UCSD-AML1 (cell line): ENCODE measurements around the gene TFAP2D.

ENCODE experiments used
- DNase-seq: peaks from one replicate; lab custom pipeline; 2025; ENCODE audit not compliant: unreplicated experiment; lab: John Stamatoyannopoulos, UW

The TFAP2D gene

DNA sequence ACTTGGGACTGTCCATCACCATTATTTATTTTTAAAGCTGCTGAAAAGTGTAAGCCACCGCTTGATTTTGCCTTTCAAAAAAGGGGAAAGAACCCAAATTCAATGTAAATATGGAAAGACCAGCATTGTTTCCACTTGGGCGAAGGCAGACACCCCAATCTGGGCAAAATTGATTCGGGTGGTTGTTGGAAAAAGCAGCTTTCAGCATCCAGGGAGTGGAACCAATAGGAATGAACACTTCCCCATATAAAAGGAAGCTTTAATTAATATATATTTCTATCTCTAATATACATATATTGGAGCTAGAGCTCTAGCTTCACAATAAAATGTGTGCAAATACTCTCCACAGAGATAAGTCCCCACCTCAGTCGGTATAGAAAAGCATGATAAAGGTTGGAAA is at the start of gene TFAP2D:
Gene TFAP2D (plus strand): TSS at position 301 of the 400 bp plus-strand sequence. CDS start 530 bp downstream, outside the sequence.
- no peak for DNase-seq

GRCh38 chr6:50663806-50664205 is 49.5 kb upstream of the TFAP2D start:
- no peak for DNase-seq

DNA sequence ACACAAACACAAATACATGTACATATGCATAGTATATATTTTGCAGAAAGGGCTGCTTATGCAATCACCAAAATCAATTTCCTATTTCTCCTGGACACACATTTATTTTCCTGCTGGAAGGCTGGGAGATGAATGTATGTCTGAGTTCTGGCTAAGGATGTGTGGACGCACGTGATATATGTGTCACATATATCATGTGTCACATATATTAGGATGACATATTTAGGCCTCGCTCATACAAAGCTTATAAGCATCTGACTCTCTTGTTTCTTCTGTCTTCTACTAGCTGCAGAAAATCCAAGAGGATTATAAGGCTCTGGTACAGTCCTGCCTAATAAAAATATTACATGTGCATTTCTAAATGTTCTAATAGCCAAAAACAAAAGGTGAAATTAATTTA is 47.2 kb upstream of the TFAP2D start:
- DNase-seq, result no peak

GRCh38 chr6:50681213-50681824 is 32.0 kb upstream of the TFAP2D start:
- DNase-seq, result no peak

GRCh38 chr6:50689210-50689609 is 24.1 kb upstream of the TFAP2D start:
- no peak for DNase-seq

GRCh38 chr6:50691814-50692495 is 21.4 kb upstream of the TFAP2D start:
- no peak for DNase-seq

- DNase-seq, result no peak
Measured at GRCh38 chr6:50698546-50698945, 14.8 kb upstream of the TFAP2D start.

DNA sequence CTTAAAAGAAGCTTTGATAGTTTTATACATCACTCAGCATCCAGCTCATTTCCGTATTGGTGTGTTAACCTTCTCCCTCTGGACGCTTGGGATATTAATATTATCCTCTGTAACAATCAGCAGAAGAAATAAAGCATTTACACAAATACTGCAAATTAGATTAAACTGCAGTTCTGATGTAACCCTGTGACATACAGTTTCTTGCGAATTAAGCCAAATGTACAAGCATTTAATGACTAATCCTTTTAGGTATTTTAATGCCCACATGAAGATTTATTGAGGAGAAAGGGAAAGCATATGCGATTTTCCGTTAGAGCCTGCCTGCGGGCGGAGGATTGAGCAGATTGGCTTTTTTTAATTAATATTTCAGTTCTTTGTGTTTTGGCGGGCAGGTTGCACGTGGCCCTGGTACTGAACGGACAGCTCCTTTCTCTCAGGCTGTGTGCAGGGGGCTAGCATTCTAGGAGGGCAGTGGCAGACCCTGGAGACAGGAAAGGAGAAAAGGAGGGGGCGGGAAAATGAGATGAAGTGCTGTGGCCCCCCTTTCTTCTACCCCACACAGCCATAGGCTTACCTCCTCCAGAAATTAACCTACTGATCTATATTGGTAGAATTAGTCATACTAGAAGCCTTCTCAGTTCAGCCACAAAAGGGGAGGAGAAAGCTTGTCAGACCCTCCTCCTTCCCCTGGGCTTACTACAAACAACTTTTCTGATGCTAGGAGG is 14.1 kb upstream of the TFAP2D start:
- peak; percentile 6 for DNase-seq

DNA sequence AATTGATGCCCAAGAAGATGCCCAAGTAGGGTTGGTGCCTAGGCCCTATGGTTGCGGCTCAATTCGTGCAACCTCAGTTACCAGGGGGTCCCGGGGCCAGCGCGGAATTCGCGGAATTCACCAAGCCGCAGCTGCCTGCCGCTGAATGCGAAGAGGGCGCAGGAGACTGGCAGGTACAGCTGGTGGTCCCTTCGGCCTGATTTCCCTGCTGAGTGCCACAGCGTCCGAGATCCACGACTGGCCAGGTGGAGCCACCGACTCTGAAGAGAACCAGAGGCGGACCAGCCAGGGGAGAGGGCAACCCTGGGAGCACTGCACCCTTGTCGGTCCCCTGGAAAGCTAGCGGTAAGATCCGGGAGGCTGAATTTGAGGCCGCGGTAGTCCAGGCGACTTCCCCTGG is 6.8 kb upstream of the TFAP2D start:
- DNase-seq, result no peak

- DNase-seq, result no peak
Measured at GRCh38 chr6:50707191-50707590, 6.1 kb upstream of the TFAP2D start.

- no peak for DNase-seq
Measured at GRCh38 chr6:50707652-50708300, 5.5 kb upstream of the TFAP2D start.

GRCh38 chr6:50708664-50709365 is 4.5 kb upstream of the TFAP2D start:
- DNase-seq, result no peak

- DNase-seq, result no peak
Measured at GRCh38 chr6:50709366-50709734, 4.0 kb upstream of the TFAP2D start.

- no peak for DNase-seq
Measured at GRCh38 chr6:50711686-50712085, 1.6 kb upstream of the TFAP2D start.

DNA sequence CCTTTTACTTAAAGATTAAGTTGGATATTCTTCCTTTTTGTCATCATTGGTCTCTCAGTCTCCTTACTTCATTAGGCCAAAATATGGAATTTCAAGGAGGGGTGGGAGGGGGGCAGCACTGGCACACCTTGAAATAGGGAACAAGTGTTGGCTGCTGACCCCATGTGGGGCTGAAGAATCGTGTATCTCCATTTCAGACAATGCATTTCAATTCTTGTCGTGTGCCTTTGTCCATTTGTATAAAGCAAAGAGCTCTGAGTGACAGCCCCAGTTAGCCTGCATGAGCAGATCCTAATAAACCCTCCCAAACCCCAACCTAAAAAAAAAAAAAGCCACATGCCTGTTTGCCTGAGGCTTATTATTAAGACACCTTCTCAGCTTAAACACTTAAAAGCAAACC is 1.0 kb upstream of the TFAP2D start:
- DNase-seq, result no peak

DNA sequence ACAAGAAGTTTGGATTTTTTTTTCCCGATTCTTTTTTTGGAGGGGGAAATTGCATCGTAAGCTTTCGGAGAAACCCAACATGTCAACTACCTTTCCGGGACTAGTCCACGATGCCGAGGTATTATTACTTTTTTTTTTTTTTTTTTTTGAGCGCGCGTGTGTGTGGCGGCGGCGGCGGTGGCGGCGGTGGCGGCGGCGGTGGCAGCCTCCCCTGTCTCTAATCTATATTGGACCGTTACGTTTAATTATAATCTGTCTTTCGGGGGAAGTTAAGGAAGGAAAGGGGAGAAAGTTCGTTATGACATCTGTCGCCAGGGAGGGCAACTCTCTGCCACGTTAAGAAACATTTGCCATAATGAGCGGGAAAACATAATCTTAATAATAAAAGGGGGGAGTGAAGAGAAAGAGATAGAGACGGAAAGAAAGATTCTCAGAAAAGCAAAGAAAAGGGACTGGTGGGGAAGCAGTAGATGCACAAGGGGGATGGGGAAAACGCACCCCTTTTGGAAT is 706 bp downstream of the TFAP2D start:
- DNase-seq, result no peak

- DNase-seq, result no peak
Measured at GRCh38 chr6:50714487-50715379, 1.4 kb downstream of the TFAP2D start.

DNA sequence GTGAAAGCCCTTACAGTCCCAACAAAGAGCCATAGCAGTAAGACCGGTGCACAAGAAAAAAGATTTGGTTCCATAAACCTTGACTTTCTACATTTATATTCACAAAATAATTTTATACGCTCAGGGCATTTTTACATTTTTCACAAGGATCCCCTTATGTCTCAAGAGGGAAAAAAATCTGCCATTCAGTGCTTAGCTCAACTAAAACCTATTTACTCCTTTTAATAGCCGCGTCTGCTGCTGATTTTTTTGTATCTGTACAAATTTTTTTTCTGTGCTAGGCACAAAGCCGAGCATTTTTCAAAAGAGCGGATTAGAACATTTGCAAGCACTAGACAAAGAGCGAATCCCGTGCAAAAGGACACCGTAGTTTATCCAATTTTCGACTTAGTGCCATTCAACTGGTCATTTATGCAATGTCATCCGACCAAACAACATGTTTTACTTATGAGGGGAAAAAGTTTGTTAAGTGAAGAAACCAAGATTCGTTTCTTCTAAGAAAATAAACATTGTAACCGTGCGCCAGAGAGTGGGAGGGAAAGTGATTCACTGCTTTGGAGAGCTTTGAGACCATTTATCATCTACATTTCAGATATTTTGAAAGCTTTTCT is 3.7 kb downstream of the TFAP2D start:
- DNase-seq, result no peak

GRCh38 chr6:50717734-50718457 is 4.6 kb downstream of the TFAP2D start:
- DNase-seq, result no peak
